Mesenchymal stem cell (in vitro differentiated cells and primary cell): Measurements from ENCODE around the gene MAP3K4.

ENCODE experiments used
- DNase-seq: peaks from one replicate; pipeline ENCODE4 v3.0.0-alpha.2; 2013
- H2AFZ ChIP-seq: one replicate; pipeline ENCODE4 v1.6.1; 2013; ENCODE audit warnings: low read depth, mild to moderate bottlenecking, control low read depth, inconsistent platforms, low read length, moderate library complexity
- H2AK5ac ChIP-seq: 2 replicates; pipeline ENCODE4 v1.6.1; 2013; ENCODE audit warnings: low read length, moderate library complexity, mild to moderate bottlenecking, inconsistent platforms; ENCODE audit not compliant: severe bottlenecking
- H2BK120ac ChIP-seq: one replicate; pipeline ENCODE4 v1.6.1; 2013; ENCODE audit warnings: low read depth, mild to moderate bottlenecking, inconsistent platforms, low read length, moderate library complexity
- H2BK12ac ChIP-seq, 2 experiments: one replicate each; pipeline ENCODE4 v1.6.1; 2013; ENCODE audit warnings: inconsistent platforms in 2 of 2, low read length in 2 of 2, mild to moderate bottlenecking in 2 of 2, moderate library complexity in 2 of 2, control low read depth in 1 of 2
- H2BK15ac ChIP-seq: one replicate; pipeline ENCODE4 v1.6.1; 2013; ENCODE audit warnings: mild to moderate bottlenecking, low read depth, inconsistent platforms; ENCODE audit not compliant: poor library complexity, severe bottlenecking
- H2BK5ac ChIP-seq: 2 replicates; pipeline ENCODE4 v1.6.1; 2013; ENCODE audit warnings: low read depth, mild to moderate bottlenecking, low read length, control low read depth, inconsistent platforms; ENCODE audit not compliant: poor library complexity, severe bottlenecking
- H3K14ac ChIP-seq, 2 experiments: one replicate each; pipeline ENCODE4 v1.6.1; 2013; ENCODE audit warnings: inconsistent platforms in 2 of 2, low read length in 2 of 2, control low read depth in 1 of 2, mild to moderate bottlenecking in 1 of 2, moderate library complexity in 1 of 2
- H3K18ac ChIP-seq, 2 experiments: one replicate each; pipeline ENCODE4 v1.6.1; 2013; ENCODE audit warnings: inconsistent platforms in 2 of 2, low read length in 2 of 2, control low read depth in 1 of 2, low read depth in 1 of 2, mild to moderate bottlenecking in 1 of 2
- H3K23ac ChIP-seq, 2 experiments: one replicate each; pipeline ENCODE4 v1.6.1; 2013; ENCODE audit warnings: inconsistent platforms in 2 of 2, low read length in 2 of 2, mild to moderate bottlenecking in 2 of 2, moderate library complexity in 2 of 2, control low read depth in 1 of 2
- H3K27ac ChIP-seq: 2 replicates; pipeline ENCODE4 v1.5.1; 2013; ENCODE audit warnings: mild to moderate bottlenecking, moderate library complexity, low read length, control low read depth, inconsistent platforms; ENCODE audit not compliant: poor library complexity, severe bottlenecking
- H3K27me3 ChIP-seq, 2 experiments: 2 replicates each; pipeline versions ENCODE4 v1.6.1 to v1.7.0; 2013; ENCODE audit warnings: low read length in 2 of 2, mild to moderate bottlenecking in 2 of 2, moderate library complexity in 2 of 2, control low read depth in 1 of 2, inconsistent platforms in 1 of 2; ENCODE audit not compliant: control insufficient read depth in 1 of 2, insufficient read depth in 1 of 2
- H3K36me3 ChIP-seq, 2 experiments: 2 replicates each; pipeline versions ENCODE4 v1.6.1 to v1.7.0; 2013; ENCODE audit warnings: low read length in 2 of 2, control low read depth in 1 of 2, inconsistent platforms in 1 of 2, low read depth in 1 of 2, mild to moderate bottlenecking in 1 of 2; ENCODE audit not compliant: insufficient read depth in 2 of 2, control insufficient read depth in 1 of 2
- H3K4ac ChIP-seq, 2 experiments: one replicate each; pipeline ENCODE4 v1.6.1; 2013; ENCODE audit warnings: inconsistent platforms in 2 of 2, low read length in 2 of 2, mild to moderate bottlenecking in 2 of 2, moderate library complexity in 2 of 2, control low read depth in 1 of 2, low read depth in 1 of 2
- H3K4me1 ChIP-seq: 2 replicates; pipeline ENCODE4 v1.6.1; 2013; ENCODE audit warnings: low read depth, low read length, control low read depth; ENCODE audit not compliant: control insufficient read depth, insufficient read depth
- H3K4me2 ChIP-seq: 2 replicates; pipeline ENCODE4 v1.6.1; 2013; ENCODE audit warnings: low read length, mild to moderate bottlenecking, inconsistent platforms; ENCODE audit not compliant: poor library complexity, severe bottlenecking
- H3K4me3 ChIP-seq, 2 experiments: 2 replicates each; pipeline versions ENCODE4 v1.5.1 to v1.7.0; 2013; ENCODE audit warnings: low read length in 2 of 2, mild to moderate bottlenecking in 2 of 2, control low read depth in 1 of 2, low read depth in 1 of 2; ENCODE audit not compliant: insufficient read depth in 1 of 2
- H3K79me1 ChIP-seq: replicated peaks from 2 replicates; pipeline ENCODE4 v1.6.1; 2013; ENCODE audit warnings: mild to moderate bottlenecking, control low read depth, low read length, inconsistent platforms; ENCODE audit not compliant: poor library complexity, severe bottlenecking
- H3K9ac ChIP-seq: 2 replicates; pipeline ENCODE4 v1.7.0; 2013; ENCODE audit warnings: mild to moderate bottlenecking, low read length, moderate library complexity
- H3K9me3 ChIP-seq: 2 replicates; pipeline ENCODE4 v1.7.0; 2013; ENCODE audit warnings: mild to moderate bottlenecking, low read length; ENCODE audit not compliant: control insufficient read depth
- H4K8ac ChIP-seq: one replicate; pipeline ENCODE4 v1.6.1; 2013; ENCODE audit warnings: inconsistent platforms, mild to moderate bottlenecking, low read length, moderate library complexity
- H4K91ac ChIP-seq: one replicate; pipeline ENCODE4 v1.6.1; 2013; ENCODE audit warnings: mild to moderate bottlenecking, low read length, inconsistent platforms
- WGBS: methylation state at CpG from one replicate; pipeline ENCODE4 v1.1.7; 2013; ENCODE audit warnings: mixed read lengths; 5-methylcytosine and 5-hydroxymethylcytosine counted together

The MAP3K4 gene

DNA sequence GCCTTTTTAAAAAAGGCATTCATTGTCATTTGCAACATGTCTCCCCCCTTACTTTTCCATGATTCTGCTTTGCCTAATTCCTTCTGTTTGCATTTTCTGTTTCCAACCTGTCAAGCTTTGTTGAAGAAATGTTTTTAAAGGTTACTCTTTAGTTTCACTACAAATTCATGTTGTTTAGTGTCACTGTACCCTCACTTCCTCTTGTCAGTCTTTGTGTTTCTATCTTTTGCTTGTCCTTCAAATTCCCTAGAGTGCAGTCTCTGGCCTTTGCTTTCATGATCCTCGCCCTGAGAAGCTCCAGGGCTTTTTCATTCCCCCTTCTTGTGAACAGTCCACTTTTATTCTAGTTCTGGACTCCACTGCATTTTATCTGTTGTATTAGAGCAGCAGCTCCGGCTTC lies 90.6 kb downstream of the MAP3K4 start:
- H3K4me1 ChIP-seq: peaks cover 1% of the 10 kb centered on the region
- no peak overlapping the region for H3K9ac ChIP-seq
- no peaks in the 10 kb centered on the region for H3K9me3 ChIP-seq
- H3K4me3 ChIP-seq: no peak overlapping the region
- H3K27ac ChIP-seq: no peak overlapping the region
- no peak overlapping the region for H4K8ac ChIP-seq
- H2BK120ac ChIP-seq: no peak overlapping the region
- H2AK5ac ChIP-seq: no peak overlapping the region
- DNase-seq: no peak
- no peak overlapping the region for H2BK15ac ChIP-seq
- H3K4ac ChIP-seq: no peak overlapping the region
- no peak overlapping the region for H2BK5ac ChIP-seq
- H3K18ac ChIP-seq: no peak overlapping the region
- no peak overlapping the region for H3K14ac ChIP-seq
- peaks cover 3% of the 10 kb centered on the region for H3K79me1 ChIP-seq
- H3K4me2 ChIP-seq: no peak overlapping the region
- H2AFZ ChIP-seq: no peak overlapping the region
- no peak overlapping the region for H3K23ac ChIP-seq
- no peaks in the 10 kb centered on the region for H3K27me3 ChIP-seq
- no peak overlapping the region for H2BK12ac ChIP-seq
- WGBS: 79% methylated on average over 2 of the region's 2 CpGs
- H4K91ac ChIP-seq: no peak overlapping the region
- H3K36me3 ChIP-seq: peaks cover 23 to 69% of the 10 kb centered on the region in 2 experiments

DNA sequence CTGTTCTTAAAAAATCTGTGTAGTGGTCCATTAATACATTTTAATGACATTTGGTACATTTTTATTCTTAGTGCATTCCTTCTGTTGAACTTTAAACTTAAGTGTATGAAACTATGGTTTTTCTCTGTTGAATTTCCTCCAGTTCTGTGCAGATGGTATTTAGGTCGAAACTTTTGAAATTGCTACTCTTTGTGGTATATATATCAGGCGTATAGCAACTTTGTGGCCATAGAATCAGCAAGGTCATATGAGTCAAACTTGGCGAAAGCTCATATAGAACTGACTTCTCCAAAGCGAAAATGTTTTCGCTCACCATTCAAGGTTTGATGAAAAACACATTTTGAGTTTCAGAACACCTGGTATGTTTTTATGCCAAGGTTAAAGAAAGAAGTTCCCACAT lies 93.7 kb downstream of the MAP3K4 start:
- Histone ChIP-seq H3K23ac (no peak overlapping the region), H3K36me3 (peaks cover 21 to 95% of the 10 kb centered on the region in 2 experiments), H2AFZ (no peak overlapping the region), H3K27ac (no peak overlapping the region), H3K14ac (no peak overlapping the region), H3K79me1 (peaks cover 3% of the 10 kb centered on the region), H2BK120ac (no peak overlapping the region), H3K9ac (no peak overlapping the region), H3K9me3 (no peaks in the 10 kb centered on the region), H2AK5ac (no peak overlapping the region), H4K91ac (no peak overlapping the region), H2BK5ac (no peak overlapping the region), H2BK12ac (no peak overlapping the region), H3K4ac (no peak overlapping the region), H4K8ac (no peak overlapping the region), H3K4me1 (no peaks in the 10 kb centered on the region), H3K27me3 (no peaks in the 10 kb centered on the region), H2BK15ac (no peak overlapping the region), H3K18ac (no peak overlapping the region), H3K4me3 (no peak overlapping the region), H3K4me2 (no peak overlapping the region)
- DNase-seq: no peak
- WGBS: 97% methylated on average over 5 of the region's 5 CpGs

DNA sequence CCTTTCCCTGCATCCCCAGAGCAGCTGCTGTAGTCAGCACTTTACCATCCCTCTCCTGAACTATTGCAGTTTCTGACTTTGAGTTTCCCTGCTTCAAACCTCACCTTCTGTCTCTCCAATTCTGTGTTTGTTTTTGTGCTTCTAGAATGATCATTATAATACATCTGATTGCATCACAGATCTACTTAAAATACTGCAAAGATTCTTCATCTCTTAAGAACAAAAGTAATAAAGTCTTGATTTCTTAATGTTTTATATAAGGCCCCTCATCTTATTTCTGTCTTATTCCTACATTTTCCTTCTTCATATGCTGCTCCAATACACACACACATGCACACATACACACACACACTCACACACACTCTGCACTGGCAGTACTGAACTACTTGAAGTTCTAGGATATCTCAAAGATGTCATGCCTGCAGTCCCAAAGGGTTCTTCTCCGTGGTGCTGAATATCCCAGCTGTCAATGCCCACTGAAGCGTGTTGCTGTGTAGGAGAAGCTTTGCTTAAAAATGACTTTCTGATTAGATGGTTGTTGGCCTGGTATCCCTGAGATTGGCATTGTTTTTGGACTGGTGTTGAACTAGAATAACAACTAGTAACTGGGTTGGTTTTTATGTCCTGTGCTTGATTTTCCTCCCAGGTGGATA lies 97.2 kb downstream of the MAP3K4 start:
- Histone ChIP-seq H2BK5ac (no peak overlapping the region), H3K4me1 (no peaks in the 10 kb centered on the region), H3K4me2 (no peak overlapping the region), H3K79me1 (peaks cover 6% of the 10 kb centered on the region), H3K27me3 (no peaks in the 10 kb centered on the region), H3K4ac (no peak overlapping the region), H3K4me3 (no peak overlapping the region), H2BK120ac (no peak overlapping the region), H3K9me3 (no peaks in the 10 kb centered on the region), H3K18ac (no peak overlapping the region), H2AFZ (no peak overlapping the region), H3K14ac (no peak overlapping the region), H2AK5ac (no peak overlapping the region), H2BK12ac (no peak overlapping the region), H3K9ac (no peak overlapping the region), H3K23ac (no peak overlapping the region), H4K8ac (no peak overlapping the region), H3K27ac (no peak overlapping the region), H4K91ac (no peak overlapping the region), H2BK15ac (no peak overlapping the region), H3K36me3 (peaks cover 16 to 85% of the 10 kb centered on the region in 2 experiments)
- DNase-seq: peak; percentile 26
- WGBS: 93% methylated on average over 2 of the region's 2 CpGs

DNA sequence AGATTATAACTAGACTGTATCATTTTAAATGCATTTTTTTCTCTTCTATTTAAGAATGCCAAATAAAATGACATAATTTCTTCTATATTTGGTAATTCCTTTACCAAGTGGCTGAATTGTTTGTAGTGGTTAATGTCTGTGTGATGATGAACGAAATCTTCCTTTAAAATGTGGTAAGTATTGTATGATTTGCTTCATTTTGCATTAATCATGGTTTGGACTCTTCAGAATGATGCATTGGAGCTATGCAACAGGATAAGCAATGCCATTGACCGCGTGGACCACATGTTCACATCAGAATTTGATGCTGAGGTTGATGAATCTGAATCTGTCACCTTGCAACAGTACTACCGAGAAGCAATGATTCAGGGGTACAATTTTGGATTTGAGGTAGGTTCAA lies 99.6 kb downstream of the MAP3K4 start:
- Histone ChIP-seq H2BK12ac (no peak overlapping the region), H3K79me1 (peaks cover 5% of the 10 kb centered on the region), H2BK5ac (no peak overlapping the region), H3K4me1 (no peaks in the 10 kb centered on the region), H3K4ac (no peak overlapping the region), H3K23ac (no peak overlapping the region), H2AK5ac (no peak overlapping the region), H2BK15ac (no peak overlapping the region), H3K36me3 (peaks cover 19 to 80% of the 10 kb centered on the region in 2 experiments), H3K27ac (no peak overlapping the region), H2AFZ (no peak overlapping the region), H3K9me3 (no peaks in the 10 kb centered on the region), H4K8ac (no peak overlapping the region), H3K18ac (no peak overlapping the region), H3K27me3 (no peaks in the 10 kb centered on the region), H2BK120ac (no peak overlapping the region), H3K4me2 (no peak overlapping the region), H3K9ac (no peak overlapping the region), H3K14ac (no peak overlapping the region), H3K4me3 (no peak overlapping the region), H4K91ac (no peak overlapping the region)
- 98% methylated on average over 4 of the region's 4 CpGs for WGBS
- no peak for DNase-seq
